ENCODE measurements around the gene EIF2S1. TPM values are rescaled to one million over a fixed set of nuclear protein-coding genes. Genes with fewer than 3 reads are reported as not detected.
"Not testable (repeated sequence)": the region's sequence is repeated elsewhere in the genome, so short reads cannot be mapped to it uniquely, and the experiment has no call there.

The EIF2S1 gene
- total and polyA plus RNA-seq, 2 experiments from 2014 or later, result 121 to 170 TPM

GRCh38 chr14:67335781-67336180 is 24.3 kb upstream of the EIF2S1 start:
- H3K36me3 Mint-ChIP-seq (ENCODE audit: low read depth), result peaks cover 58% of the 10 kb centered on the region
- H3K27me3 Mint-ChIP-seq (ENCODE audit: insufficient read depth, low read depth, poor library complexity), result peaks cover 2% of the 10 kb centered on the region
- H3K4me3 Mint-ChIP-seq, result no peak overlapping the region
- H3K27me3 ChIP-seq (ENCODE audit: insufficient read depth), result no peaks in the 10 kb centered on the region
- H3K27ac Mint-ChIP-seq, result no peak overlapping the region
- TF ChIP-seq, protein P1, sequence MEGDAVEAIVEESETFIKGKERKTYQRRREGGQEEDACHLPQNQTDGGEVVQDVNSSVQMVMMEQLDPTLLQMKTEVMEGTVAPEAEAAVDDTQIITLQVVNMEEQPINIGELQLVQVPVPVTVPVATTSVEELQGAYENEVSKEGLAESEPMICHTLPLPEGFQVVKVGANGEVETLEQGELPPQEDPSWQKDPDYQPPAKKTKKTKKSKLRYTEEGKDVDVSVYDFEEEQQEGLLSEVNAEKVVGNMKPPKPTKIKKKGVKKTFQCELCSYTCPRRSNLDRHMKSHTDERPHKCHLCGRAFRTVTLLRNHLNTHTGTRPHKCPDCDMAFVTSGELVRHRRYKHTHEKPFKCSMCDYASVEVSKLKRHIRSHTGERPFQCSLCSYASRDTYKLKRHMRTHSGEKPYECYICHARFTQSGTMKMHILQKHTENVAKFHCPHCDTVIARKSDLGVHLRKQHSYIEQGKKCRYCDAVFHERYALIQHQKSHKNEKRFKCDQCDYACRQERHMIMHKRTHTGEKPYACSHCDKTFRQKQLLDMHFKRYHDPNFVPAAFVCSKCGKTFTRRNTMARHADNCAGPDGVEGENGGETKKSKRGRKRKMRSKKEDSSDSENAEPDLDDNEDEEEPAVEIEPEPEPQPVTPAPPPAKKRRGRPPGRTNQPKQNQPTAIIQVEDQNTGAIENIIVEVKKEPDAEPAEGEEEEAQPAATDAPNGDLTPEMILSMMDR (conservative IDR thresholded peaks at IDR 0.05; ENCODE audit: low read depth in 2 of 2), result peak; percentile 64 to 87
- TF ChIP-seq ZNF331 (CRISPR knock-in tag; IDR thresholded peaks at IDR 0.05; ENCODE audit: low read depth), result no peak
- H4K20me1 ChIP-seq (replicated peaks; ENCODE audit: insufficient read depth), result no peaks in the 10 kb centered on the region; the same call in 1 of the 2 replicates
- no peaks in the 10 kb centered on the region for H3F3A ChIP-seq (replicated peaks; ENCODE audit: low read depth)
- H3K4me1 ChIP-seq (ENCODE audit: insufficient read depth), result no peaks in the 10 kb centered on the region
- H3K4me2 ChIP-seq, result no peak overlapping the region
- DNase-seq (ENCODE audit: low spot score), result peak; percentile 80
- H3K36me3 ChIP-seq (ENCODE audit: insufficient read depth), result peaks cover 21% of the 10 kb centered on the region; the same call in 1 of the 2 replicates
- no peak overlapping the region for H3K27ac ChIP-seq (ENCODE audit: low read depth)
- no peak for ATAC-seq
- H3K9me2 ChIP-seq (ENCODE audit: insufficient read depth), result no peaks in the 10 kb centered on the region
- H3K9me3 Mint-ChIP-seq, result peaks cover 6% of the 10 kb centered on the region; the same call in 2 of the 3 replicates
- no peak overlapping the region for H3K4me3 ChIP-seq
- no peaks in the 10 kb centered on the region for H3K4me1 Mint-ChIP-seq
- no peaks in the 10 kb centered on the region for H3K79me2 ChIP-seq (replicated peaks; ENCODE audit: insufficient read depth)
- no peak overlapping the region for H2AFZ ChIP-seq

- H3K9me2 ChIP-seq (ENCODE audit: insufficient read depth); H3K4me1 Mint-ChIP-seq; H3K27ac Mint-ChIP-seq; H4K20me1 ChIP-seq (replicated peaks; ENCODE audit: insufficient read depth); H3K4me3 Mint-ChIP-seq; H3K4me3 ChIP-seq; H3F3A ChIP-seq (replicated peaks; ENCODE audit: low read depth); H3K4me1 ChIP-seq (ENCODE audit: insufficient read depth); H3K4me2 ChIP-seq; H3K9me3 Mint-ChIP-seq; ATAC-seq; H3K27me3 ChIP-seq (ENCODE audit: insufficient read depth); H3K79me2 ChIP-seq (replicated peaks; ENCODE audit: insufficient read depth); H3K27me3 Mint-ChIP-seq (ENCODE audit: insufficient read depth, low read depth, poor library complexity); H3K27ac ChIP-seq (ENCODE audit: low read depth); H2AFZ ChIP-seq; DNase-seq (ENCODE audit: low spot score): not testable (repeated sequence)
- H3K36me3 ChIP-seq (ENCODE audit: insufficient read depth), result peaks cover 28% of the 10 kb centered on the region; the same call in 1 of the 2 replicates
- H3K36me3 Mint-ChIP-seq (ENCODE audit: low read depth), result peaks cover 68% of the 10 kb centered on the region
Measured at GRCh38 chr14:67341231-67341630, 18.9 kb upstream of the EIF2S1 start.

DNA sequence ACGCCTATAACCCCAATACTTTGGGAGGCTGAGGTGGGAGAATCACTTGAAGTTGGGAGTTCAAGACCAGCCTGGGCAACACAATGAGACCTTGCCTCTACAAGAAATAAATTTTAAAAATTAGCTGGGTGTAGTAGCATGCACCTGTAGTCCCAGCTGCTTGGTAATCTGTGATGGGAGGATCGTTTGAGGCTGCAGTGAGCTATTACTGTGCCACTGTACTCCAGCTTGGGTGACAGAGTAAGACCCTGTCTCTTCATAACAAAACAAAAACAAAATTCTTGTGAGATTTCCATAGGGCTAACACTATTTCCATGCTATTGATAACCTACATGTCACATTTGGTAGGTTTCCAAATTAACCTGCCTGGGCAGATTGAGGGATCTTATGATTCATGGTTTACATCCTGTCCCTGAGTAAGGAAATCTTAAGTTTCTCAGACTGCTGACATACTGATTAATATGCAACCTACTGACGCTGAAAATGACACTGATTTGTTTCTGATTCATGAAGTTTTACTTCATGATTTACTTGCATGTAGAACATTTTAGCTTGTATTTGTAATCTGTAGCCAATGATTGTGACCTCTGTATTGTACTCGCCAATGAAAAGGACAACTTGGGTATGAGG is 16.4 kb upstream of the EIF2S1 start:
- Mint-ChIP-seq H3K9me3 (peaks cover 6% of the 10 kb centered on the region; the same call in 2 of the 3 replicates), H3K36me3 (ENCODE audit: low read depth) (peaks cover 64% of the 10 kb centered on the region), H3K27me3 (ENCODE audit: insufficient read depth, low read depth, poor library complexity) (no peaks in the 10 kb centered on the region), H3K4me1 (no peaks in the 10 kb centered on the region), H3K4me3 (no peak overlapping the region), H3K27ac (no peak overlapping the region)
- no peaks in the 10 kb centered on the region for H3K27me3 ChIP-seq (ENCODE audit: insufficient read depth)
- peaks cover 26% of the 10 kb centered on the region; the same call in 1 of the 2 replicates for H3K36me3 ChIP-seq (ENCODE audit: insufficient read depth)
- no peak overlapping the region for H3K4me2 ChIP-seq
- no peak overlapping the region for H3K27ac ChIP-seq (ENCODE audit: low read depth)
- no peaks in the 10 kb centered on the region for H3K9me2 ChIP-seq (ENCODE audit: insufficient read depth)
- no peak overlapping the region for H2AFZ ChIP-seq
- DNase-seq (ENCODE audit: low spot score) (no peak), ATAC-seq (no peak)
- no peaks in the 10 kb centered on the region for H3F3A ChIP-seq (replicated peaks; ENCODE audit: low read depth)
- TF ChIP-seq CREB1 (CRISPR knock-in tag; IDR thresholded peaks at IDR 0.05; ENCODE audit: low read depth), result no peak
- TF ChIP-seq ZNF331 (CRISPR knock-in tag; IDR thresholded peaks at IDR 0.05; ENCODE audit: low read depth), result no peak
- TF ChIP-seq EZH2 (IDR thresholded peaks at IDR 0.05; ENCODE audit: low read depth, unreplicated experiment), result no peak
- TF ChIP-seq, protein P2, sequence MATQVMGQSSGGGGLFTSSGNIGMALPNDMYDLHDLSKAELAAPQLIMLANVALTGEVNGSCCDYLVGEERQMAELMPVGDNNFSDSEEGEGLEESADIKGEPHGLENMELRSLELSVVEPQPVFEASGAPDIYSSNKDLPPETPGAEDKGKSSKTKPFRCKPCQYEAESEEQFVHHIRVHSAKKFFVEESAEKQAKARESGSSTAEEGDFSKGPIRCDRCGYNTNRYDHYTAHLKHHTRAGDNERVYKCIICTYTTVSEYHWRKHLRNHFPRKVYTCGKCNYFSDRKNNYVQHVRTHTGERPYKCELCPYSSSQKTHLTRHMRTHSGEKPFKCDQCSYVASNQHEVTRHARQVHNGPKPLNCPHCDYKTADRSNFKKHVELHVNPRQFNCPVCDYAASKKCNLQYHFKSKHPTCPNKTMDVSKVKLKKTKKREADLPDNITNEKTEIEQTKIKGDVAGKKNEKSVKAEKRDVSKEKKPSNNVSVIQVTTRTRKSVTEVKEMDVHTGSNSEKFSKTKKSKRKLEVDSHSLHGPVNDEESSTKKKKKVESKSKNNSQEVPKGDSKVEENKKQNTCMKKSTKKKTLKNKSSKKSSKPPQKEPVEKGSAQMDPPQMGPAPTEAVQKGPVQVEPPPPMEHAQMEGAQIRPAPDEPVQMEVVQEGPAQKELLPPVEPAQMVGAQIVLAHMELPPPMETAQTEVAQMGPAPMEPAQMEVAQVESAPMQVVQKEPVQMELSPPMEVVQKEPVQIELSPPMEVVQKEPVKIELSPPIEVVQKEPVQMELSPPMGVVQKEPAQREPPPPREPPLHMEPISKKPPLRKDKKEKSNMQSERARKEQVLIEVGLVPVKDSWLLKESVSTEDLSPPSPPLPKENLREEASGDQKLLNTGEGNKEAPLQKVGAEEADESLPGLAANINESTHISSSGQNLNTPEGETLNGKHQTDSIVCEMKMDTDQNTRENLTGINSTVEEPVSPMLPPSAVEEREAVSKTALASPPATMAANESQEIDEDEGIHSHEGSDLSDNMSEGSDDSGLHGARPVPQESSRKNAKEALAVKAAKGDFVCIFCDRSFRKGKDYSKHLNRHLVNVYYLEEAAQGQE (IDR thresholded peaks at IDR 0.05; ENCODE audit: unreplicated experiment), result no peak
- TF ChIP-seq, protein P3, sequence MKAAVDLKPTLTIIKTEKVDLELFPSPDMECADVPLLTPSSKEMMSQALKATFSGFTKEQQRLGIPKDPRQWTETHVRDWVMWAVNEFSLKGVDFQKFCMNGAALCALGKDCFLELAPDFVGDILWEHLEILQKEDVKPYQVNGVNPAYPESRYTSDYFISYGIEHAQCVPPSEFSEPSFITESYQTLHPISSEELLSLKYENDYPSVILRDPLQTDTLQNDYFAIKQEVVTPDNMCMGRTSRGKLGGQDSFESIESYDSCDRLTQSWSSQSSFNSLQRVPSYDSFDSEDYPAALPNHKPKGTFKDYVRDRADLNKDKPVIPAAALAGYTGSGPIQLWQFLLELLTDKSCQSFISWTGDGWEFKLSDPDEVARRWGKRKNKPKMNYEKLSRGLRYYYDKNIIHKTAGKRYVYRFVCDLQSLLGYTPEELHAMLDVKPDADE (IDR thresholded peaks at IDR 0.05), result no peak
- no peak for TF ChIP-seq ZNF114 (CRISPR knock-in tag; IDR thresholded peaks at IDR 0.05)
- TF ChIP-seq POLR2AphosphoS5 (IDR thresholded peaks at IDR 0.05; ENCODE audit: low read depth), result no peak
- no peak for TF ChIP-seq EZH2phosphoT487 (IDR thresholded peaks at IDR 0.05; ENCODE audit: unreplicated experiment)
- H3K4me3 ChIP-seq, result no peak overlapping the region
- H3K4me1 ChIP-seq (ENCODE audit: insufficient read depth), result no peaks in the 10 kb centered on the region
- H4K20me1 ChIP-seq (replicated peaks; ENCODE audit: insufficient read depth), result no peaks in the 10 kb centered on the region
- H3K79me2 ChIP-seq (replicated peaks; ENCODE audit: insufficient read depth), result no peaks in the 10 kb centered on the region

Data from GM23338 (cell line).